Neural cell (in vitro differentiated cells): ENCODE measurements around the gene COL25A1. TPM values are rescaled to one million over a fixed set of nuclear protein-coding genes. Genes with fewer than 3 reads are reported as not detected.

ENCODE experiments used
- H2AFZ ChIP-seq: fragments of 200-600, 300-800 bp; sonication (generic), shearing (Covaris generic); 2 replicates; pipeline ENCODE4 v1.6.0; 2014; ENCODE audit warnings: low read depth, mild to moderate bottlenecking, antibody characterized with exemption, low read length, moderate library complexity
- H3F3A ChIP-seq: fragments of 200-600 bp; shearing (Covaris generic); 2 replicates; pipeline ENCODE4 v1.6.1; 2016; ENCODE audit warnings: mild to moderate bottlenecking, moderate library complexity, mixed read lengths, antibody characterized with exemption, low read length; ENCODE audit not compliant: insufficient read depth, poor library complexity, severe bottlenecking
- H3K27ac ChIP-seq: fragments of 200-600, 300-800 bp; sonication (generic), shearing (Covaris generic); 2 replicates; pipeline ENCODE4 v1.5.1; 2014; ENCODE audit warnings: mild to moderate bottlenecking, low read length, moderate library complexity
- H3K27me3 ChIP-seq: fragments of 300-800, 200-600 bp; sonication (generic), shearing (Covaris generic); 2 replicates; pipeline ENCODE4 v1.6.0; 2014; ENCODE audit warnings: mild to moderate bottlenecking, low read depth, low read length, moderate library complexity; ENCODE audit not compliant: insufficient read depth
- H3K36me3 ChIP-seq: fragments of 300-800, 200-600 bp; sonication (generic), shearing (Covaris generic); 2 replicates; pipeline ENCODE4 v1.5.1; 2014; ENCODE audit warnings: mild to moderate bottlenecking, antibody characterized with exemption, low read length, moderate library complexity; ENCODE audit not compliant: insufficient read depth
- H3K4me2 ChIP-seq: fragments of 300-800, 200-600 bp; sonication (generic), shearing (Covaris generic); 2 replicates; pipeline ENCODE4 v1.6.0; 2014; ENCODE audit warnings: mild to moderate bottlenecking, low read length
- H3K4me3 ChIP-seq: fragments of 300-800, 200-600 bp; sonication (generic), shearing (Covaris generic); 2 replicates; pipeline ENCODE4 v1.5.1; 2014; ENCODE audit warnings: mild to moderate bottlenecking, low read length, moderate library complexity
- H3K79me2 ChIP-seq: fragments of 200-600 bp; shearing (Covaris generic); replicated peaks from 2 replicates; pipeline ENCODE4 v1.6.0; 2014; ENCODE audit warnings: mild to moderate bottlenecking, low read length, moderate library complexity; ENCODE audit not compliant: insufficient read depth
- H3K9ac ChIP-seq: fragments of 300-800, 200-600 bp; sonication (generic), shearing (Covaris generic); 2 replicates; pipeline ENCODE4 v1.6.1; 2016; ENCODE audit warnings: mild to moderate bottlenecking, low read length, mixed read lengths
- H3K9me2 ChIP-seq: fragments of 200-600 bp; shearing (Covaris generic); 2 replicates; pipeline ENCODE4 v1.6.1; 2016; ENCODE audit warnings: mild to moderate bottlenecking, low read length, mixed read lengths; ENCODE audit not compliant: insufficient read depth
- H3K9me3 ChIP-seq: fragments of 200-600, 300-800 bp; sonication (generic), shearing (Covaris generic); 2 replicates; pipeline ENCODE4 v1.6.1; 2016; ENCODE audit warnings: mild to moderate bottlenecking, mixed run types, low read length, moderate library complexity, mixed read lengths
- H4K20me1 ChIP-seq: fragments of 200-600 bp; shearing (Covaris generic); 2 replicates; pipeline ENCODE4 v1.6.1; 2016; ENCODE audit warnings: mild to moderate bottlenecking, mixed run types; ENCODE audit not compliant: insufficient read depth
- CTCF ChIP-seq: fragments of 450-650 bp; IDR thresholded peaks from 2 replicates; pipeline ENCODE4 v1.5.1; 2014; ENCODE audit warnings: antibody characterized with exemption, mild to moderate bottlenecking, moderate library complexity; ENCODE audit not compliant: poor library complexity, severe bottlenecking
- EP300 ChIP-seq: fragments of 450-650 bp; conservative IDR thresholded peaks from 2 replicates; pipeline ENCODE4 v1.6.1; 2014; ENCODE audit warnings: antibody characterized with exemption, mild to moderate bottlenecking, moderate library complexity; ENCODE audit not compliant: poor library complexity, severe bottlenecking
- EZH2 ChIP-seq: fragments of 200-600, 300-800 bp; shearing (Covaris generic), sonication (generic); IDR thresholded peaks from 2 replicates; pipeline ENCODE4 v1.6.1; 2014; ENCODE audit warnings: antibody characterized with exemption, low read length, borderline replicate concordance, mild to moderate bottlenecking; ENCODE audit not compliant: insufficient read depth, poor library complexity, severe bottlenecking
- MXI1 ChIP-seq: fragments of 450-650 bp; conservative IDR thresholded peaks from 2 replicates; pipeline ENCODE4 v1.6.1; 2014; ENCODE audit warnings: antibody characterized with exemption, mild to moderate bottlenecking; ENCODE audit not compliant: poor library complexity, severe bottlenecking
- POLR2AphosphoS5 ChIP-seq: IDR thresholded peaks from 2 replicates; pipeline ENCODE4 v1.6.1; 2012
- RAD21 ChIP-seq: fragments of 450-650 bp; conservative IDR thresholded peaks from 2 replicates; pipeline ENCODE4 v1.6.1; 2014; ENCODE audit warnings: antibody characterized with exemption, mild to moderate bottlenecking, moderate library complexity
- REST ChIP-seq: IDR thresholded peaks from 2 replicates; pipeline ENCODE4 v1.6.1; 2012; ENCODE audit warnings: borderline replicate concordance
- SMC3 ChIP-seq: fragments of 450-650 bp; conservative IDR thresholded peaks from 2 replicates; pipeline ENCODE4 v1.6.1; 2014; ENCODE audit warnings: antibody characterized with exemption, mild to moderate bottlenecking, moderate library complexity; ENCODE audit not compliant: poor library complexity
- TAF1 ChIP-seq: IDR thresholded peaks from 2 replicates; pipeline ENCODE4 v1.6.1; 2012; ENCODE audit warnings: low read depth
- polyA plus RNA-seq: library from polyadenylated mRNA; depleted of rRNA; stranded (reverse); fragments of >200 nt; gene quantifications from 2 replicates; pipeline ENCODE4 v1.2.3, GENCODE V29; 2014

COL25A1 gene
- polyA plus RNA-seq, 1 donor from 2014 or later = 32.3 TPM

GRCh38 chr4:109016200-109016599 is 286.3 kb downstream of the COL25A1 start:
- H4K20me1 ChIP-seq = no peaks in the 10 kb centered on the region
- no peak overlapping the region for H2AFZ ChIP-seq
- no peaks in the 10 kb centered on the region for H3K27me3 ChIP-seq
- no peaks in the 10 kb centered on the region for H3K79me2 ChIP-seq
- H3K9me3 ChIP-seq = no peaks in the 10 kb centered on the region
- H3K36me3 ChIP-seq = no peaks in the 10 kb centered on the region
- no peak overlapping the region for H3K27ac ChIP-seq
- no peaks in the 10 kb centered on the region for H3K9me2 ChIP-seq
- no peak overlapping the region for H3K4me2 ChIP-seq
- TF ChIP-seq POLR2AphosphoS5 (no peak), EZH2 (no peak), REST (no peak), RAD21 (no peak), MXI1 (no peak), CTCF (no peak), SMC3 (no peak), TAF1 (no peak), EP300 (no peak)
- H3K9ac ChIP-seq = no peak overlapping the region
- no peak overlapping the region for H3K4me3 ChIP-seq
- no peaks in the 10 kb centered on the region for H3F3A ChIP-seq

GRCh38 chr4:109015413-109015810 is 287.0 kb downstream of the COL25A1 start:
- H3K9me3 ChIP-seq = no peaks in the 10 kb centered on the region
- no peak overlapping the region for H2AFZ ChIP-seq
- no peaks in the 10 kb centered on the region for H3K27me3 ChIP-seq
- no peaks in the 10 kb centered on the region for H3K9me2 ChIP-seq
- H3K36me3 ChIP-seq = no peaks in the 10 kb centered on the region
- no peak overlapping the region for H3K4me2 ChIP-seq
- H3K9ac ChIP-seq = no peak overlapping the region
- H3K4me3 ChIP-seq = no peak overlapping the region
- no peaks in the 10 kb centered on the region for H3K79me2 ChIP-seq
- no peaks in the 10 kb centered on the region for H4K20me1 ChIP-seq
- no peaks in the 10 kb centered on the region for H3F3A ChIP-seq
- TF ChIP-seq SMC3 (no peak), REST (no peak), RAD21 (no peak), EP300 (no peak), EZH2 (no peak), CTCF (no peak), TAF1 (no peak), MXI1 (no peak), POLR2AphosphoS5 (no peak)
- H3K27ac ChIP-seq = no peak overlapping the region
